ENCODE measurements around the gene GAS6.

DNA sequence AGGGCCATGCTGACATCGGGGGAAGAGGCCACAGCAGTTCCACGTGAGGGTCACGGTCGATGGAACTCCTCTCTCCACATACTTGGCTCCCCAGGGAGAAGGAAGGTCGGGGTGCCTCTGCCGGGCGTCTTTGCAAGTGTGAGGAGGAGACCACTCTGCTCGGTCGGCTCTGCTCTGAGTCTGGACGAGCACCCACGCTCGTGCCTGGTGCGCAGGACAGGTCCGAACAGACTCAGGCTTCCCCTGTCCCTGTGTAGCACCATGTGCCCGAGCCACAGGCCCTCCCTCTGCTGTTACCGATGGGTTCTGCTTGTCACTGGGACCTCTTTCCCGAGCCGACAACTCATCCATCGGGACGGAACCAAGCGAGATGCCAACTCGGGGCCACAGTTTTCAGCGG, 69.8 kb downstream of the GAS6 start:
- TF ChIP-seq POLR2A (IDR thresholded peaks at IDR 0.05): no peak
- TF ChIP-seq, protein P1, sequence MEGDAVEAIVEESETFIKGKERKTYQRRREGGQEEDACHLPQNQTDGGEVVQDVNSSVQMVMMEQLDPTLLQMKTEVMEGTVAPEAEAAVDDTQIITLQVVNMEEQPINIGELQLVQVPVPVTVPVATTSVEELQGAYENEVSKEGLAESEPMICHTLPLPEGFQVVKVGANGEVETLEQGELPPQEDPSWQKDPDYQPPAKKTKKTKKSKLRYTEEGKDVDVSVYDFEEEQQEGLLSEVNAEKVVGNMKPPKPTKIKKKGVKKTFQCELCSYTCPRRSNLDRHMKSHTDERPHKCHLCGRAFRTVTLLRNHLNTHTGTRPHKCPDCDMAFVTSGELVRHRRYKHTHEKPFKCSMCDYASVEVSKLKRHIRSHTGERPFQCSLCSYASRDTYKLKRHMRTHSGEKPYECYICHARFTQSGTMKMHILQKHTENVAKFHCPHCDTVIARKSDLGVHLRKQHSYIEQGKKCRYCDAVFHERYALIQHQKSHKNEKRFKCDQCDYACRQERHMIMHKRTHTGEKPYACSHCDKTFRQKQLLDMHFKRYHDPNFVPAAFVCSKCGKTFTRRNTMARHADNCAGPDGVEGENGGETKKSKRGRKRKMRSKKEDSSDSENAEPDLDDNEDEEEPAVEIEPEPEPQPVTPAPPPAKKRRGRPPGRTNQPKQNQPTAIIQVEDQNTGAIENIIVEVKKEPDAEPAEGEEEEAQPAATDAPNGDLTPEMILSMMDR (IDR thresholded peaks at IDR 0.05): no peak

All from uterus (tissue), 2 donors.